C4-2B (cell line): ENCODE results near the gene RBFOX1.

Experiments used
- ZFX ChIP-seq: fragments of 450-650 bp; IDR thresholded peaks from 2 replicates; pipeline ENCODE4 v1.6.1; 2017
- TF ChIP-seq, protein P1 (sequence below): fragments of 450-650 bp; conservative IDR thresholded peaks from 2 replicates; pipeline ENCODE4 v1.5.1; 2017; ENCODE audit warnings: mild to moderate bottlenecking

DNA sequence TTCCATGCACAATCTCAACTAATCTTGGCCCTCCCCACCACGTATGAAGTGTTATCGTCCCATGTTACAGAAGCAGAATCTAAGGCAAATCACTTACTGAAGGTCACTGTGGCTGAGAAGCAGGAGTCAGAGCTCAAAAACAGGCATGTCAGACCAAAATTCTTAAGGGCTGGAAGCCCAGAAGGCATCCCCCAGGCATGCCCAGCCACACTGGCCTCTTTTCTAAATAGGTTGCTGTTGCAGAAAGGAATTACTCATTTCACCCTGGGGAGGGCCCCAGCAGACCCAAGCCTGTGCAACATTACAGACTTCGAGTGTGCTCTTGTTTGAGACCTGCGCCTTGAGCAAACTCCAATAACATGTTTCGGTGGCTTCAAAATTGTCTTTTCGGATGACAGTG, 194.1 kb downstream of the RBFOX1 start:
- TF ChIP-seq, protein P1, sequence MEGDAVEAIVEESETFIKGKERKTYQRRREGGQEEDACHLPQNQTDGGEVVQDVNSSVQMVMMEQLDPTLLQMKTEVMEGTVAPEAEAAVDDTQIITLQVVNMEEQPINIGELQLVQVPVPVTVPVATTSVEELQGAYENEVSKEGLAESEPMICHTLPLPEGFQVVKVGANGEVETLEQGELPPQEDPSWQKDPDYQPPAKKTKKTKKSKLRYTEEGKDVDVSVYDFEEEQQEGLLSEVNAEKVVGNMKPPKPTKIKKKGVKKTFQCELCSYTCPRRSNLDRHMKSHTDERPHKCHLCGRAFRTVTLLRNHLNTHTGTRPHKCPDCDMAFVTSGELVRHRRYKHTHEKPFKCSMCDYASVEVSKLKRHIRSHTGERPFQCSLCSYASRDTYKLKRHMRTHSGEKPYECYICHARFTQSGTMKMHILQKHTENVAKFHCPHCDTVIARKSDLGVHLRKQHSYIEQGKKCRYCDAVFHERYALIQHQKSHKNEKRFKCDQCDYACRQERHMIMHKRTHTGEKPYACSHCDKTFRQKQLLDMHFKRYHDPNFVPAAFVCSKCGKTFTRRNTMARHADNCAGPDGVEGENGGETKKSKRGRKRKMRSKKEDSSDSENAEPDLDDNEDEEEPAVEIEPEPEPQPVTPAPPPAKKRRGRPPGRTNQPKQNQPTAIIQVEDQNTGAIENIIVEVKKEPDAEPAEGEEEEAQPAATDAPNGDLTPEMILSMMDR, result no peak
- TF ChIP-seq ZFX, result no peak
